ENCODE results near the gene PID1. TPM values are rescaled to one million over a fixed set of nuclear protein-coding genes. Genes with fewer than 3 reads are reported as not detected.

Gene PID1
- total RNA-seq, 1 donor from 2014 or later = not detected

DNA sequence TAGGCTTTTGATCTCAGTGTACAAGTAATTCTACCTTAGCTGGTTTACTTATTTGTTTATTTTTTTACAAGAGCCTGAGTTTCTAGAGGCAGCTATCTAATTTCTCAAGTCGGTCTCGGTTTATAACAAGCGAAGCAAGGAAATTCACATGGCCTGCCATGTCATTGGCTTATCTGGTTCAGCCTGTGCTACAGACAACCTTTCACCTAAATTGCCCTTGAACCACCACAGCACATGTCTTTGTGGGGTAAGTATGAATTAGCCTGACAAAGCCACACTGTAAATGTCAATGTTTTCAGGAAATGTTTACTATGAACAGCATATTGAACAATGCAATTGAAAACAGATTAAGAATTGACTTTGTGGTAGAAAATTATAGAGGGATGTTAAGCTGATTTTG lies 167.1 kb downstream of the PID1 start:
- DNase-seq (ENCODE audit: extremely low spot score, unreplicated experiment) = no peak
- H3K36me3 Mint-ChIP-seq (ENCODE audit: unreplicated experiment) = no peaks in the 10 kb centered on the region
- no peak overlapping the region for H3K4me3 Mint-ChIP-seq (ENCODE audit: unreplicated experiment)
- H3K9me3 Mint-ChIP-seq (ENCODE audit: unreplicated experiment) = peaks cover 25% of the 10 kb centered on the region
- no peak overlapping the region for H3K27ac Mint-ChIP-seq (ENCODE audit: unreplicated experiment)
- H3K27me3 Mint-ChIP-seq (ENCODE audit: unreplicated experiment) = no peaks in the 10 kb centered on the region
- no peaks in the 10 kb centered on the region for H3K4me1 Mint-ChIP-seq (ENCODE audit: unreplicated experiment)
- TF ChIP-seq, protein P1, sequence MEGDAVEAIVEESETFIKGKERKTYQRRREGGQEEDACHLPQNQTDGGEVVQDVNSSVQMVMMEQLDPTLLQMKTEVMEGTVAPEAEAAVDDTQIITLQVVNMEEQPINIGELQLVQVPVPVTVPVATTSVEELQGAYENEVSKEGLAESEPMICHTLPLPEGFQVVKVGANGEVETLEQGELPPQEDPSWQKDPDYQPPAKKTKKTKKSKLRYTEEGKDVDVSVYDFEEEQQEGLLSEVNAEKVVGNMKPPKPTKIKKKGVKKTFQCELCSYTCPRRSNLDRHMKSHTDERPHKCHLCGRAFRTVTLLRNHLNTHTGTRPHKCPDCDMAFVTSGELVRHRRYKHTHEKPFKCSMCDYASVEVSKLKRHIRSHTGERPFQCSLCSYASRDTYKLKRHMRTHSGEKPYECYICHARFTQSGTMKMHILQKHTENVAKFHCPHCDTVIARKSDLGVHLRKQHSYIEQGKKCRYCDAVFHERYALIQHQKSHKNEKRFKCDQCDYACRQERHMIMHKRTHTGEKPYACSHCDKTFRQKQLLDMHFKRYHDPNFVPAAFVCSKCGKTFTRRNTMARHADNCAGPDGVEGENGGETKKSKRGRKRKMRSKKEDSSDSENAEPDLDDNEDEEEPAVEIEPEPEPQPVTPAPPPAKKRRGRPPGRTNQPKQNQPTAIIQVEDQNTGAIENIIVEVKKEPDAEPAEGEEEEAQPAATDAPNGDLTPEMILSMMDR (IDR thresholded peaks at IDR 0.05) = no peak

DNA sequence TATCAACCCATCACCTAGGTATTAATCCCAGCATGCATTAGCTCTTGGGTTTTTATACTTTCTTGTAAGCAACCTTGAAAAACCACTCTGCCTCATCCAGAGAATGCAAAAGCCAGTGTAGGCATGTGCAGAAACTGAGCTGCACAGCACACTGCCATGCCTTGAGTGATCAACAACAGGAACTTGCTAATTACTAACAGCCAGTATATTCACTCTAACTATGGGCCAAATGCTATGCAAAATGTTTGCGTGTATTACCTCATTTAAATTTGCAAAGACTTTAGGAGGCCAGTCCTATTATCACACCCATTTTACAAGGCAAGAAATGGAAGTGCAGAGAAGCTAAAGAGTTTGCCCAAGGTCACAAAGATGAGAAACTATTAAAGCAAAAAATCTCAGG lies 169.8 kb downstream of the PID1 start:
- TF ChIP-seq, protein P1 (IDR thresholded peaks at IDR 0.05) = no peak
- Mint-ChIP-seq H3K27ac (ENCODE audit: unreplicated experiment) (no peak overlapping the region), H3K4me1 (ENCODE audit: unreplicated experiment) (no peaks in the 10 kb centered on the region), H3K27me3 (ENCODE audit: unreplicated experiment) (no peaks in the 10 kb centered on the region), H3K9me3 (ENCODE audit: unreplicated experiment) (peaks cover 15% of the 10 kb centered on the region), H3K4me3 (ENCODE audit: unreplicated experiment) (no peak overlapping the region), H3K36me3 (ENCODE audit: unreplicated experiment) (no peaks in the 10 kb centered on the region)
- DNase-seq (ENCODE audit: extremely low spot score, unreplicated experiment) = no peak

DNA sequence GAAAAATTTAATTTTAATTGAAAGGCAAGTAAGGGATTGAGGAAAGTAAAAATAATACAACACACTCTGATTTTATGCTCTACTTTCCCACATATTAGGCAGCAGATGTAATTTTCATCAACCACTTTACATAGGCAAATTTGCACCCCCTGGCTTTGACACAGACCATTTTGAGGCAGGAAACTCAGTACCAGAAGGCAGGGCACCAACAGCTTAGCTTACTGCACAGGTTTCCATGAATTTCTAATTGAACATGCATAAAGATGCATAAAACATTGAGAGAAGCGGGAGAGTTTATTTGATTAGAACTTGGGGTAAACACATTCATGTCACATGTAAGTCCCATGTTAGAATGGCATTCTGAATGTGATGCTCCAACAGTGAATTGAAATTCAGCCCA lies 171.9 kb downstream of the PID1 start:
- Mint-ChIP-seq H3K27ac (ENCODE audit: unreplicated experiment) (no peak overlapping the region), H3K4me1 (ENCODE audit: unreplicated experiment) (no peaks in the 10 kb centered on the region), H3K27me3 (ENCODE audit: unreplicated experiment) (no peaks in the 10 kb centered on the region), H3K9me3 (ENCODE audit: unreplicated experiment) (peaks cover 23% of the 10 kb centered on the region), H3K4me3 (ENCODE audit: unreplicated experiment) (no peak overlapping the region), H3K36me3 (ENCODE audit: unreplicated experiment) (no peaks in the 10 kb centered on the region)
- TF ChIP-seq, protein P1 (IDR thresholded peaks at IDR 0.05) = no peak
- no peak for DNase-seq (ENCODE audit: extremely low spot score, unreplicated experiment)

DNA sequence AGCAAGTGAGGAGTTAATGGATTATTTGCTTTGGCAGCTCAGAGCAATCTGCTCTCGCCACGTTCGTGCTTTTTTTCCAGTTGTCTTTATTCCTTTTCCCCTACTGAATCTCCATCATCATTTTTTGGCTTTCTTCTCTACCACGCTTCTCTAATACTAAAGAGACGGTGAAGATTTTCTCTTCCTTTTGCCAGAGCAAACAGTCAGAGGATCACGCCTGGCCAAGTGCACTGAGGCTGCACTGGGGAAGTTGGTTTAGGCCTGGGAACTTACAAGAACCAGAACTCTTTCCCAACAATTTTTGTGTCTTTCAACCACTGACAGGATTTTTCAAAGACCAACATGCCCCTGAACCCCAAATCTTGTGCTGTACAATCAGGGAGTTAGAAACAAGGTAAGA lies 172.3 kb downstream of the PID1 start:
- no peak for DNase-seq (ENCODE audit: extremely low spot score, unreplicated experiment)
- TF ChIP-seq, protein P1 (IDR thresholded peaks at IDR 0.05) = no peak
- H3K4me3 Mint-ChIP-seq (ENCODE audit: unreplicated experiment) = no peak overlapping the region
- peaks cover 27% of the 10 kb centered on the region for H3K9me3 Mint-ChIP-seq (ENCODE audit: unreplicated experiment)
- no peaks in the 10 kb centered on the region for H3K36me3 Mint-ChIP-seq (ENCODE audit: unreplicated experiment)
- no peaks in the 10 kb centered on the region for H3K4me1 Mint-ChIP-seq (ENCODE audit: unreplicated experiment)
- H3K27me3 Mint-ChIP-seq (ENCODE audit: unreplicated experiment) = no peaks in the 10 kb centered on the region
- H3K27ac Mint-ChIP-seq (ENCODE audit: unreplicated experiment) = no peak overlapping the region

DNA sequence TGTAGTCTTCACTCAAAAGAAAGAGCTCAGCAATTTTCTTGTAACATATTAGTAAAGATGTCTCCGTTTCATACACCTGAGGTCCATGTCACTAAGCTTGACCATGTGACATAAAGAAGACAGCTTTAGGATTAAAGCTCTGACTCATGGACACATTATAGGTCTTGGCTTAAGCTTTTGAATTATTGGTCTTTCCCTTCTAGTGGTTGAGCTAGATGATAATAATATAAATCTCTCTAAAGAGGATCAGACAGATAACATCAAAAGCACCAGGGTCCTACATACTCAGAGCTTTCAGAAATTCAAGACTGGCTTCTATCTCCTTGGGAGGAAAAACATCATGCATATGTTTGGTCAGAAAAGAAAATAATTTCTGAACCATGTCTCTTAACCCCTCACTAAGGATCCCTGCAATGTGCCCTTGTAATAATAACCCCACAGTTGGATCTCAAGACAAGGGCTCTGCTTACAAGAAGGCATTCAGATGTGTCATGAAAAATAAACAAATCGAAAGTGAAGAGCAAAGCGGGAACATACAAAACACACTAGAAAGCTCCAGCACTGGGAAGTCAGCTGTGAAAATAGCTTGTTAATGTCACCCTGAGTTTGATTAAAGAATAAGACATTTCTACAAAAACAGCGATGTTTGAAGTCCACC lies 174.5 kb downstream of the PID1 start:
- TF ChIP-seq, protein P1 (IDR thresholded peaks at IDR 0.05) = no peak
- H3K27me3 Mint-ChIP-seq (ENCODE audit: unreplicated experiment) = no peaks in the 10 kb centered on the region

More for the DNA sequence above, 174.5 kb downstream of the PID1 start:
- Mint-ChIP-seq H3K9me3 (ENCODE audit: unreplicated experiment) (peaks cover 34% of the 10 kb centered on the region), H3K4me3 (ENCODE audit: unreplicated experiment) (no peak overlapping the region), H3K4me1 (ENCODE audit: unreplicated experiment) (no peaks in the 10 kb centered on the region), H3K36me3 (ENCODE audit: unreplicated experiment) (no peaks in the 10 kb centered on the region), H3K27ac (ENCODE audit: unreplicated experiment) (no peak overlapping the region)
- no peak for DNase-seq (ENCODE audit: extremely low spot score, unreplicated experiment)
